H1 (cell line): Measurements from ENCODE around the gene SIX3. TPM values are rescaled to one million over a fixed set of nuclear protein-coding genes. Genes with fewer than 3 reads are reported as not detected.
A peak's percentile ranks its signal among the peaks of the same experiment; 100 is the strongest.

Source experiments
- CTCF ChIA-PET: fragments of 300-600 bp; sonication (Branson Sonifier 250); formaldehyde crosslinking; loops from one replicate; lab custom pipeline; 2021; ENCODE audit not compliant: partially characterized antibody; lab: Charles Lee
- POLR2A ChIA-PET: fragments of 300-600 bp; sonication (Branson Sonifier 250); formaldehyde crosslinking; loops from one replicate; lab custom pipeline; 2021; ENCODE audit warnings: inconsistent platforms; ENCODE audit not compliant: partially characterized antibody; lab: Charles Lee
- DNase-seq, 2 experiments: peaks; one replicate each; pipeline versions ENCODE4 v3.0.0 to v3.0.0-alpha.2; 2010 to 2022; ENCODE audit warnings: low spot score in 2 of 2, low read depth in 1 of 2, mixed read lengths in 1 of 2
- FAIRE-seq: peaks from 2 replicates; lab custom pipeline; 2011; peaks lifted over from hg19 to GRCh38; lab: Jason Lieb, UNC
- H2AFZ ChIP-seq: 2 replicates; pipeline ENCODE4 v1.8.1; 2012; ENCODE audit warnings: low read length, inconsistent platforms
- H2AK5ac ChIP-seq: 2 replicates; pipeline ENCODE4 v1.6.1; 2013; ENCODE audit warnings: low read depth, low read length
- H2BK120ac ChIP-seq: replicated peaks from 2 replicates; pipeline ENCODE3; 2013; ENCODE audit warnings: low read depth, low read length, inconsistent platforms
- H2BK12ac ChIP-seq: 2 replicates; pipeline ENCODE4 v1.6.1; 2013; ENCODE audit warnings: low read depth, low read length
- H2BK15ac ChIP-seq: 2 replicates; pipeline ENCODE4 v1.6.1; 2013; ENCODE audit warnings: low read length
- H2BK20ac ChIP-seq: 2 replicates; pipeline ENCODE4 v1.6.1; 2013; ENCODE audit warnings: low read length
- H2BK5ac ChIP-seq: 2 replicates; pipeline ENCODE4 v1.6.1; 2013; ENCODE audit warnings: low read depth, low read length
- H3K14ac ChIP-seq: 2 replicates; pipeline ENCODE4 v1.6.1; 2013; ENCODE audit warnings: inconsistent platforms; ENCODE audit not compliant: insufficient read length
- H3K18ac ChIP-seq: 2 replicates; pipeline ENCODE4 v1.6.1; 2013; ENCODE audit warnings: low read length; ENCODE audit errors: extremely low read depth
- H3K23ac ChIP-seq: 2 replicates; pipeline ENCODE4 v1.6.1; 2013; ENCODE audit warnings: inconsistent platforms; ENCODE audit not compliant: insufficient read length
- H3K23me2 ChIP-seq: 2 replicates; pipeline ENCODE4 v1.6.1; 2013; ENCODE audit warnings: low read depth, low read length
- H3K27ac ChIP-seq: 2 replicates; pipeline ENCODE4 v1.6.1; 2011; ENCODE audit warnings: low read depth, low read length, inconsistent platforms
- H3K27me3 ChIP-seq, 4 experiments: replicated peaks in 1 of 4; 1 replicate in 1 of 4; 2 replicates in 3 of 4; pipeline versions ENCODE4 v1.6.1 to v1.8.1; 2011 to 2013; ENCODE audit warnings: low read length in 3 of 4, mild to moderate bottlenecking in 3 of 4, inconsistent platforms in 2 of 4, mixed read lengths in 2 of 4, moderate library complexity in 1 of 4; ENCODE audit not compliant: control insufficient read depth in 3 of 4, insufficient read depth in 3 of 4; ENCODE audit errors: extremely low read depth in 1 of 4
- H3K36me3 ChIP-seq, 4 experiments: 2 replicates each; pipeline versions ENCODE4 v1.6.1 to v1.8.1; 2011 to 2013; ENCODE audit warnings: mild to moderate bottlenecking in 4 of 4, low read length in 3 of 4, moderate library complexity in 2 of 4, control low read depth in 1 of 4, inconsistent platforms in 1 of 4; ENCODE audit not compliant: insufficient read depth in 4 of 4, control insufficient read depth in 2 of 4
- H3K4ac ChIP-seq: replicated peaks from 2 replicates; pipeline ENCODE3; 2013; ENCODE audit warnings: low read length, low read depth, mixed read lengths, inconsistent platforms; ENCODE audit not compliant: insufficient read length
- H3K4me1 ChIP-seq, 4 experiments: replicated peaks in 1 of 4; 1 replicate in 1 of 4; 2 replicates in 3 of 4; pipeline versions ENCODE4 v1.6.1 to v1.8.1; 2011 to 2013; ENCODE audit warnings: low read length in 3 of 4, inconsistent platforms in 2 of 4, mixed read lengths in 1 of 4; ENCODE audit not compliant: insufficient read depth in 4 of 4, control insufficient read depth in 3 of 4
- H3K4me2 ChIP-seq, 2 experiments: 2 replicates each; pipeline versions ENCODE4 v1.6.1 to v1.8.1; 2011 to 2013; ENCODE audit warnings: low read depth in 2 of 2, low read length in 2 of 2, control low read depth in 1 of 2, inconsistent platforms in 1 of 2, mild to moderate bottlenecking in 1 of 2; ENCODE audit not compliant: insufficient read depth in 1 of 2
- H3K4me3 ChIP-seq, 4 experiments: fragments of 200-600, 300-600 bp in 1 of 4; sonication (generic), shearing (Covaris generic), sonication (Bioruptor Twin) in 1 of 4; 2 replicates each; pipeline versions ENCODE4 v1.5.1 to v1.8.1; 2011 to 2016; ENCODE audit warnings: low read length in 4 of 4, low read depth in 3 of 4, control low read depth in 2 of 4, inconsistent platforms in 2 of 4, mild to moderate bottlenecking in 2 of 4, mixed read lengths in 1 of 4, moderate library complexity in 1 of 4; ENCODE audit not compliant: insufficient read depth in 2 of 4; ENCODE audit errors: extremely low read depth in 1 of 4
- H3K56ac ChIP-seq: replicated peaks from 2 replicates; pipeline ENCODE3; 2013; ENCODE audit warnings: low read depth, mild to moderate bottlenecking, mixed read lengths, low read length, inconsistent platforms; ENCODE audit not compliant: insufficient read length
- H3K79me1 ChIP-seq: 2 replicates; pipeline ENCODE4 v1.6.1; 2013; ENCODE audit warnings: low read depth, low read length, control low read depth
- H3K79me2 ChIP-seq, 2 experiments: 2 replicates each; pipeline versions ENCODE4 v1.6.1 to v1.8.1; 2012 to 2013; ENCODE audit warnings: low read length in 2 of 2, mild to moderate bottlenecking in 2 of 2, inconsistent platforms in 1 of 2; ENCODE audit not compliant: insufficient read depth in 2 of 2, control insufficient read depth in 1 of 2
- H3K9ac ChIP-seq, 4 experiments: replicated peaks in 1 of 4; 1 replicate in 1 of 4; 2 replicates in 3 of 4; pipeline versions ENCODE4 v1.6.1 to v1.8.1; 2011 to 2013; ENCODE audit warnings: low read depth in 3 of 4, low read length in 3 of 4, control low read depth in 2 of 4, mild to moderate bottlenecking in 2 of 4, moderate library complexity in 2 of 4, inconsistent platforms in 1 of 4; ENCODE audit errors: extremely low read depth in 1 of 4
- H3K9me3 ChIP-seq, 2 experiments: 2 replicates each; pipeline versions ENCODE4 v1.6.1 to v1.8.1; 2012 to 2013; ENCODE audit warnings: mild to moderate bottlenecking in 2 of 2, moderate library complexity in 2 of 2, control low read depth in 1 of 2, inconsistent platforms in 1 of 2, low read depth in 1 of 2, low read length in 1 of 2, mixed read lengths in 1 of 2; ENCODE audit not compliant: insufficient read depth in 2 of 2
- H4K20me1 ChIP-seq, 2 experiments: replicated peaks in 1 of 2; 2 replicates each; pipeline versions ENCODE3 to v1.8.1; 2011 to 2013; ENCODE audit warnings: inconsistent platforms in 2 of 2, low read length in 2 of 2, mild to moderate bottlenecking in 1 of 2; ENCODE audit not compliant: insufficient read depth in 2 of 2, control insufficient read depth in 1 of 2
- H4K5ac ChIP-seq: 2 replicates; pipeline ENCODE4 v1.6.1; 2013; ENCODE audit warnings: low read length, low read depth, mixed read lengths, inconsistent platforms; ENCODE audit not compliant: insufficient read length
- H4K8ac ChIP-seq: 2 replicates; pipeline ENCODE4 v1.8.0; 2013; ENCODE audit warnings: mild to moderate bottlenecking, moderate library complexity, low read length, inconsistent platforms; ENCODE audit not compliant: insufficient read depth; ENCODE audit errors: extremely low read depth
- H4K91ac ChIP-seq: replicated peaks from 2 replicates; pipeline ENCODE3; 2013; ENCODE audit warnings: low read length, mixed read lengths, inconsistent platforms; ENCODE audit not compliant: insufficient read length
- CHD1 ChIP-seq: IDR thresholded peaks from 2 replicates; pipeline ENCODE4 v1.6.1; 2012; ENCODE audit warnings: low read depth, low read length, improper control_type of control experiment
- FOSL1 ChIP-seq: IDR thresholded peaks from 2 replicates; pipeline ENCODE4 v1.6.1; 2011; ENCODE audit warnings: mild to moderate bottlenecking, low read depth, low read length, moderate library complexity; ENCODE audit not compliant: insufficient read depth
- RNF2 ChIP-seq: fragments of 200-900, 300-1000 bp; sonication (generic); IDR thresholded peaks from 2 replicates; pipeline ENCODE4 v1.7.1; 2016; ENCODE audit warnings: borderline replicate concordance, low read depth, mild to moderate bottlenecking, antibody characterized with exemption, low read length; ENCODE audit not compliant: poor library complexity, severe bottlenecking; ENCODE audit errors: missing control alignments
- SIN3A ChIP-seq, 2 experiments: IDR thresholded peaks in 1 of 2; conservative IDR thresholded peaks in 1 of 2; 2 replicates each; pipeline ENCODE4 v1.6.1; 2011 to 2012; ENCODE audit warnings: low read length in 2 of 2, improper control_type of control experiment in 1 of 2, low read depth in 1 of 2, mild to moderate bottlenecking in 1 of 2
- SIRT6 ChIP-seq: IDR thresholded peaks from one replicate; pipeline ENCODE4 v1.7.1; 2012; ENCODE audit warnings: low read length, inconsistent platforms
- SP4 ChIP-seq: IDR thresholded peaks from 2 replicates; pipeline ENCODE4 v1.6.1; 2012; ENCODE audit warnings: low read length, inconsistent platforms
- SUZ12 ChIP-seq: fragments of 200-600 bp; sonication (generic); IDR thresholded peaks from 2 replicates; pipeline ENCODE4 v1.6.1; 2012; ENCODE audit warnings: mild to moderate bottlenecking, inconsistent platforms, low read length, moderate library complexity, mixed read lengths
- TEAD4 ChIP-seq: IDR thresholded peaks from 2 replicates; pipeline ENCODE4 v1.6.1; 2012; ENCODE audit warnings: low read depth, low read length, inconsistent platforms, mixed read lengths
- WGBS, 2 experiments: shearing (Covaris generic) in 1 of 2; methylation state at CpG; one replicate each; pipeline versions ENCODE4 v1.1.6 to v1.1.7; 2013 to 2015; ENCODE audit warnings: low lambda C conversion rate in 2 of 2, mixed read lengths in 2 of 2, inconsistent platforms in 1 of 2, low coverage in 1 of 2, missing lambda C conversion rate in 1 of 2; ENCODE audit not compliant: insufficient replicate concordance in 2 of 2, insufficient coverage in 1 of 2, insufficient read length in 1 of 2; ENCODE audit errors: extremely low coverage in 1 of 2, missing lambda C conversion rate in 1 of 2; 5-methylcytosine and 5-hydroxymethylcytosine counted together
- polyA plus RNA-seq, 7 experiments: library from polyadenylated mRNA; depleted of rRNA in 3 of 7; stranded (reverse) in 5 of 7; unstranded in 2 of 7; fragments of >200 nt in 5 of 7; fragments of 200-250 nt in 2 of 7; gene quantifications; 1 replicate in 5 of 7; 2 replicates in 1 of 7; 4 replicates in 1 of 7; pipeline versions ENCODE4 v1.2.1 to v1.2.3, GENCODE V29; 2011 to 2013; ENCODE audit warnings: missing spikeins in 2 of 7, mixed read lengths in 2 of 7
- total RNA-seq: library from RNA; stranded (reverse); fragmentation: NEBNext Ultra II Directional; extraction: Animal tissue kit (Norgen Biotek cat#: 25700); gene quantifications from 2 replicates; pipeline ENCODE4 v1.2.1, GENCODE V29; 2021
- TF ChIP-seq, protein P1 (sequence below), 3 experiments: IDR thresholded peaks; 1 replicate in 2 of 3; 2 replicates in 1 of 3; pipeline versions ENCODE4 v1.5.1 to v1.6.1; 2011; ENCODE audit warnings: low read length in 3 of 3, mild to moderate bottlenecking in 3 of 3, inconsistent platforms in 2 of 3, low read depth in 1 of 3, moderate library complexity in 1 of 3; ENCODE audit not compliant: insufficient read depth in 1 of 3; ENCODE audit errors: control extremely low read depth in 1 of 3

SIX3 gene
- total and polyA plus RNA-seq, 2 of the 8 experiments (the other 6 are each of a cell fraction or from before 2014, with no cell fraction given) = 0.02 to 0.19 TPM

DNA sequence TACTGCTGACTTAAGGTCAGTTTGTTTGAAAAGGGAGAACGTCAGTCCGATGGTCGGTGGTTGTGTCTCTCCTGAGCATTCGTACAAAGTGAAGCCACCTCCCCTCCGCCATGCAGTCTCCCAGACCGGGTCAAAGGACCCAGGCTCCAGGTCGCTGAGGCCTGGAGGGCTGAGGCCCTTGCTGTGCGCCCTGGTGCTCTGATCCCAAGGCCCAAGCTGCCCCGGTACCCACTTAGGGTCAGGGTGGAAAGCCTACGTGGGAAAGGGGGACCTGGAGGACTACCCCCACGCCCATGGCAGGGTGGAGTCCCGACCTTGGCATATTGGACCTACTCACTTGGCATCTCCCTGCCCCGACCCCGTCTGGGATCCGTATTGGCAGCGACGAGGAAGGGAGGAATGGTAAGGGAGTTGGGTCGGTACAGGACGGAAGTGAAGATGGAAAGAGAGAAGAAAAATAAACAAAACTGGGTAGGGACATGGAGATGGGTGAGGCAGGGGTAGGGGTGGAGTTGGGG, 8.0 kb upstream of the SIX3 start:
- Histone ChIP-seq H3K56ac (no peak overlapping the region), H3K4me3 (peak overlapping the region; percentile 45 to 65 (median 55); a peak in 6 of 8 replicates), H3K9ac (no peak overlapping the region; a peak in 2 of 7 replicates), H3K4me1 (peaks cover 12 to 54% (median 39%) of the 10 kb centered on the region in 4 experiments), H2BK5ac (peak overlapping the region; percentile 60; the same call in 1 of the 2 replicates), H3K36me3 (no peaks in the 10 kb centered on the region; a peak in 1 of 8 replicates), H3K4me2 (peak overlapping the region; percentile 78 to 93), H3K4ac (no peak overlapping the region), H3K27me3 (peaks cover 86 to 99% (median 97%) of the 10 kb centered on the region in 4 experiments; a peak in 6 of 7 replicates), H4K5ac (no peak overlapping the region), H3K79me2 (no peaks in the 10 kb centered on the region), H2AFZ (no peak overlapping the region), H2BK20ac (peak overlapping the region; percentile 80; the same call in 1 of the 2 replicates), H4K8ac (no peak overlapping the region), H2BK12ac (peak overlapping the region; percentile 97; the same call in 1 of the 2 replicates), H4K91ac (no peak overlapping the region), H3K23ac (no peak overlapping the region), H3K9me3 (no peaks in the 10 kb centered on the region; a peak in 1 of 4 replicates), H3K23me2 (peaks cover 35% of the 10 kb centered on the region; the same call in 1 of the 2 replicates), H3K14ac (no peak overlapping the region), H2BK120ac (no peak overlapping the region), H3K79me1 (no peaks in the 10 kb centered on the region), H3K27ac (no peak overlapping the region), H2AK5ac (peak overlapping the region; percentile 88; the same call in 1 of the 2 replicates), H3K18ac (peak overlapping the region; percentile 62), H4K20me1 (peaks cover 3 to 9% of the 10 kb centered on the region in 2 experiments), H2BK15ac (peak overlapping the region; percentile 88; the same call in 1 of the 2 replicates)
- peak in 1 of 2 experiments; percentile 68 for DNase-seq
- 5% methylated on average over 19 of the region's 19 CpGs; no CpG with 5 or more reads in 1 of the 2 experiments for WGBS, 2 experiments
- CTCF ChIA-PET = interaction anchor here (0.6 to 3.3 kb wide), 5 partner anchors 11 to 469 kb away, joined by 3 to 20 read pairs (median 4); no protein-coding TSS in a partner anchor
- FAIRE-seq = no peak
- POLR2A ChIA-PET = interaction anchor here (0.8 to 2.0 kb wide), 6 partner anchors 10 to 143 kb away, joined by 3 to 9 read pairs (median 6); no protein-coding TSS in a partner anchor
- TF ChIP-seq RNF2 = peak; percentile 80
- TF ChIP-seq SIRT6 = no peak
- TF ChIP-seq, protein P1, sequence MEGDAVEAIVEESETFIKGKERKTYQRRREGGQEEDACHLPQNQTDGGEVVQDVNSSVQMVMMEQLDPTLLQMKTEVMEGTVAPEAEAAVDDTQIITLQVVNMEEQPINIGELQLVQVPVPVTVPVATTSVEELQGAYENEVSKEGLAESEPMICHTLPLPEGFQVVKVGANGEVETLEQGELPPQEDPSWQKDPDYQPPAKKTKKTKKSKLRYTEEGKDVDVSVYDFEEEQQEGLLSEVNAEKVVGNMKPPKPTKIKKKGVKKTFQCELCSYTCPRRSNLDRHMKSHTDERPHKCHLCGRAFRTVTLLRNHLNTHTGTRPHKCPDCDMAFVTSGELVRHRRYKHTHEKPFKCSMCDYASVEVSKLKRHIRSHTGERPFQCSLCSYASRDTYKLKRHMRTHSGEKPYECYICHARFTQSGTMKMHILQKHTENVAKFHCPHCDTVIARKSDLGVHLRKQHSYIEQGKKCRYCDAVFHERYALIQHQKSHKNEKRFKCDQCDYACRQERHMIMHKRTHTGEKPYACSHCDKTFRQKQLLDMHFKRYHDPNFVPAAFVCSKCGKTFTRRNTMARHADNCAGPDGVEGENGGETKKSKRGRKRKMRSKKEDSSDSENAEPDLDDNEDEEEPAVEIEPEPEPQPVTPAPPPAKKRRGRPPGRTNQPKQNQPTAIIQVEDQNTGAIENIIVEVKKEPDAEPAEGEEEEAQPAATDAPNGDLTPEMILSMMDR (IDR thresholded peaks at IDR 0.05; ENCODE audit: control extremely low read depth in 1 of 3, insufficient read depth in 1 of 3, low read depth in 1 of 3, low read length in 3 of 3) = no peak
- TF ChIP-seq FOSL1 = no peak
- no peak for TF ChIP-seq TEAD4
- no peak for TF ChIP-seq SP4
- no peak for TF ChIP-seq CHD1
- peak; percentile 85 for TF ChIP-seq SUZ12
- TF ChIP-seq SIN3A (conservative IDR thresholded peaks at IDR 0.05 in 1 of 2, IDR thresholded peaks at IDR 0.05 in 1 of 2; ENCODE audit: low read depth in 1 of 2, low read length in 2 of 2) = no peak
